Measurements from ENCODE around the gene FAM50B. TPM values are rescaled to one million over a fixed set of nuclear protein-coding genes. Genes with fewer than 3 reads are reported as not detected.
A peak's percentile ranks its signal among the peaks of the same experiment; 100 is the strongest.

Gene FAM50B
- total and polyA plus RNA-seq, 10 donors, result 6.6 to 13.3 (median 9.0) TPM

DNA sequence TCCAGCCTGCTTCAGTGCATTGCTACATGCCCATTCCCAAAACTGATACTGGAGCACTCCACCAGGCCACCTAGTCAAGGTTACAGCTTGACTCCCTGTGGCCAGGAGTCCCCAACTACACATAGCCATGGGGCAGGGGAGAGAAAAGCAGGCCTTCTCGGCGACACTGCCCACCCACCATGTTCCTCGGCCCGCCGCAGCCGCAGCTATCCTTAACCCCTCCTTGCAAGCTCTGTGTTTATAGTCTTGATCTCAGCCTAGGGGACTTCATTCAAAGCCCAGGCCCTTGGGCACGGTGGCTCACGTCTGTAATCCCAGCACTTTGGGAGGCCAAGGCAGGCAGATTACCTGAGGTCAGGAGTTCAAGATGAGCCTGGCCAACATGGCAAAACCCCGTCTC lies 39.2 kb upstream of the FAM50B start:
- Histone ChIP-seq H3K36me3 (no peaks in the 10 kb centered on the region), H3K4me1 (peaks cover 0 to 36% (median 10%) of the 10 kb centered on the region in 6 donors), H3K27ac (no peak overlapping the region), H3K9me3 (no peaks in the 10 kb centered on the region), H3K4me3 (no peak overlapping the region), H3K27me3 (replicated peaks in 1 of 7) (no peaks in the 10 kb centered on the region)
- TF ChIP-seq, protein P1, sequence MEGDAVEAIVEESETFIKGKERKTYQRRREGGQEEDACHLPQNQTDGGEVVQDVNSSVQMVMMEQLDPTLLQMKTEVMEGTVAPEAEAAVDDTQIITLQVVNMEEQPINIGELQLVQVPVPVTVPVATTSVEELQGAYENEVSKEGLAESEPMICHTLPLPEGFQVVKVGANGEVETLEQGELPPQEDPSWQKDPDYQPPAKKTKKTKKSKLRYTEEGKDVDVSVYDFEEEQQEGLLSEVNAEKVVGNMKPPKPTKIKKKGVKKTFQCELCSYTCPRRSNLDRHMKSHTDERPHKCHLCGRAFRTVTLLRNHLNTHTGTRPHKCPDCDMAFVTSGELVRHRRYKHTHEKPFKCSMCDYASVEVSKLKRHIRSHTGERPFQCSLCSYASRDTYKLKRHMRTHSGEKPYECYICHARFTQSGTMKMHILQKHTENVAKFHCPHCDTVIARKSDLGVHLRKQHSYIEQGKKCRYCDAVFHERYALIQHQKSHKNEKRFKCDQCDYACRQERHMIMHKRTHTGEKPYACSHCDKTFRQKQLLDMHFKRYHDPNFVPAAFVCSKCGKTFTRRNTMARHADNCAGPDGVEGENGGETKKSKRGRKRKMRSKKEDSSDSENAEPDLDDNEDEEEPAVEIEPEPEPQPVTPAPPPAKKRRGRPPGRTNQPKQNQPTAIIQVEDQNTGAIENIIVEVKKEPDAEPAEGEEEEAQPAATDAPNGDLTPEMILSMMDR (IDR thresholded peaks at IDR 0.05 in 8 of 11, conservative IDR thresholded peaks at IDR 0.05 in 3 of 11), result no peak
- TF ChIP-seq POLR2AphosphoS5 (IDR thresholded peaks at IDR 0.05) (no peak), POLR2A (IDR thresholded peaks at IDR 0.05) (no peak)
- WGBS, 5 donors, result 91 to 96% (median 94%) methylated on average over 9 of the region's 9 CpGs
- DNase-seq, result no peak
- intact Hi-C loops (cut with DNase I; ENCODE audit: low total_unique reads), result no loop called here

DNA sequence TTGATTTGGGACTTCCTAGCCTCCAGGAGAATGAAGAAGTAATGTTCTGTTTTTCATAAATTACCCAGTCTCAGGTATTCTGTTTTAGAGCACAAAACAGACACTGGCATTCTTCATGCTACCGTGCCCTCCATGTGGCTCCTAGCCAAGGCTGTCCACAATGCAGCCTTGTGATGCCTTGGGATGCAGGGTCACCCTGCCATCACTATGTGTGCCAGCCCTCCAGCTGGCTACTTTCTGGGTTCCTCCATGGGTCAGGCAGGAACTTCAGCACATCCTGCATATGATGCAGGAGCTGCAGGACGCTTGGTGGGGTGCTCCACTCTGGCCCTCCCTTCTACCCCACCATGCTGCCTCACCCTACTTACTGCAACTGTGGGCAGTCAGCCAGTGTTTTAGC lies 38.0 kb upstream of the FAM50B start:
- Histone ChIP-seq H3K27ac (no peak overlapping the region), H3K9me3 (no peaks in the 10 kb centered on the region), H3K4me1 (peaks cover 0 to 36% (median 10%) of the 10 kb centered on the region in 6 donors), H3K27me3 (replicated peaks in 1 of 7) (no peaks in the 10 kb centered on the region), H3K36me3 (no peaks in the 10 kb centered on the region), H3K4me3 (no peak overlapping the region)
- WGBS, 5 donors, result 42 to 49% (median 49%) methylated on average over 2 of the region's 2 CpGs
- intact Hi-C loops (cut with DNase I; ENCODE audit: low total_unique reads), result no loop called here
- TF ChIP-seq, protein P1 (IDR thresholded peaks at IDR 0.05 in 8 of 11, conservative IDR thresholded peaks at IDR 0.05 in 3 of 11), result no peak
- TF ChIP-seq POLR2A (IDR thresholded peaks at IDR 0.05) (no peak), POLR2AphosphoS5 (IDR thresholded peaks at IDR 0.05) (peak in 1 of 3 donors; percentile 19)
- no peak for DNase-seq

DNA sequence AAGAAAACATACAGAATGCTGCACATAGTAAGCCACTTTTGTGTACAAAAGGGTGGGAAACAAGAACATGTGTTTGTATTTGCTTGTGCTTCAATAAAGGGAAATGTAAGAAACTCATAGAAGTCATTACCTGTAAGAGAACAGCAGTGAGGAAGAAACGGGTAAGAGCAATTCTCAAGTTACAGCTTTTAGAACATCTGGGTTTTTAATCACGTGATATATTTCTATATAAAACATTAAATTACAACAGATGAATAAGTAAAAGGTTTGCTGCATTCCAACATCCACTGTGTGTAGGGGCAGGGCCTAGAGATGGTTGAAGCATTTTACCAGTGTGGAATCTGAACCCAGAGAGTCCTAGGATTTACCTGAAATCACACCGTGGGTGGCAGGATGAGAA lies 36.6 kb upstream of the FAM50B start:
- DNase-seq, result no peak
- intact Hi-C loops (cut with DNase I; ENCODE audit: low total_unique reads), result no loop called here
- Histone ChIP-seq H3K9me3 (no peaks in the 10 kb centered on the region), H3K36me3 (no peaks in the 10 kb centered on the region), H3K4me1 (peaks cover 0 to 29% (median 10%) of the 10 kb centered on the region in 6 donors), H3K27ac (no peak overlapping the region), H3K27me3 (replicated peaks in 1 of 7) (no peaks in the 10 kb centered on the region), H3K4me3 (no peak overlapping the region)
- WGBS, 5 donors, result 33 to 53% (median 42%) methylated on average over 3 of the region's 3 CpGs
- TF ChIP-seq POLR2A (IDR thresholded peaks at IDR 0.05), result no peak
- TF ChIP-seq, protein P1 (IDR thresholded peaks at IDR 0.05 in 8 of 11, conservative IDR thresholded peaks at IDR 0.05 in 3 of 11), result no peak
- no peak for TF ChIP-seq POLR2AphosphoS5 (IDR thresholded peaks at IDR 0.05)

DNA sequence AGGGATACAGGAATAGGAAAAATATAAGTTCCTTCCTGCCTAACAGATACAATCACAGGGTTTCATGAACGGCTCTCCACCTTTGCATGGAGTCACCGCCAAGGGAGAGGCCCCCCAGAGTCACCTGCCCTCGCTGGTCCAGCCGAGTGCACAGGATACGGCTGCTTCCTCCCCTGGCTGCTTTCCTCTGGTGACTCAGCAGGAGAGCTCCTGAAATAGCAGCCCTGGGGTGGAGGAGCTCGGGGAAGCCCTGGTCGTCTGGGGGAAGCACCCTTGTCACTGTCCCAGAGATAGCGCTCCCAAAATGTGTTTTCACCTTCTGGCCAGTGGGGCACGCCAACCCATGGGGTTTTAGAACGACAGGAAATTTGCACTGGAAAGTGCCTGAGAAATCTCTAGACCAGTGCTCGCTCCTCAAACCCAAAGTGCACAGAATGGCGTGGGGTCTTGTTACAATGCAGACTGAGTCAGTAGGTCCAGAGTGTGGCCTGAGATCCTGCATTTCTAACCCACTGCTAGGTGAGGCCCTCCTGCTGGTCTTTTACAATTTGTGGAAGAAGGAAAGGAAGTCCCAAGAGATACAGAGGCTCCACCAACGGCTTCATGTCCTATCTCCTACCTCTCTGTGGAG lies 35.9 kb upstream of the FAM50B start:
- H3K4me3 ChIP-seq, result no peak overlapping the region
- H3K27me3 ChIP-seq (replicated peaks in 1 of 7), result no peaks in the 10 kb centered on the region
- peak; percentile 82 for DNase-seq
- 12 to 36% (median 18%) methylated on average over 11 to 13 of the region's 13 CpGs for WGBS, 5 donors
- peaks cover 0 to 29% (median 10%) of the 10 kb centered on the region in 6 donors for H3K4me1 ChIP-seq
- peak; percentile 64 to 81 (median 79) for TF ChIP-seq POLR2AphosphoS5 (IDR thresholded peaks at IDR 0.05)
- TF ChIP-seq, protein P1 (IDR thresholded peaks at IDR 0.05 in 8 of 11, conservative IDR thresholded peaks at IDR 0.05 in 3 of 11), result no peak
- intact Hi-C loops (cut with DNase I; ENCODE audit: low total_unique reads), result no loop called here
- no peaks in the 10 kb centered on the region for H3K36me3 ChIP-seq
- no peaks in the 10 kb centered on the region for H3K9me3 ChIP-seq
- H3K27ac ChIP-seq, result no peak overlapping the region

All from spleen (tissue), 11 donors.